MCF 10A (cell line): ENCODE measurements around the gene KRT7. TPM values are rescaled to one million over a fixed set of nuclear protein-coding genes. Genes with fewer than 3 reads are reported as not detected.
A peak's percentile ranks its signal among the peaks of the same experiment; 100 is the strongest.

Experiments
- BruUV-seq: library from RNA; stranded (reverse); fragments of 400-500 nt; replicated peaks from 2 replicates; lab custom pipeline; 2021; lab: Mats Ljungman, UMichigan
- CTCF ChIA-PET: fragments of 300-600 bp; sonication (Branson Sonifier 250); formaldehyde crosslinking; extraction: SDS; loops from one replicate; lab custom pipeline; 2021; ENCODE audit warnings: antibody characterized with exemption, inconsistent platforms; lab: Yijun Ruan, JAX
- POLR2A ChIA-PET: fragments of 300-600, 350-650 bp; sonication (Branson Sonifier 250); formaldehyde crosslinking; extraction: SDS; loops from one replicate; lab custom pipeline; 2020; ENCODE audit warnings: antibody characterized with exemption, inconsistent platforms; lab: Yijun Ruan, JAX
- DNase-seq: peaks from one replicate; pipeline ENCODE4 v3.0.0-alpha.2; 2018; ENCODE audit not compliant: unreplicated experiment
- H3K27ac Mint-ChIP-seq: one replicate; pipeline ENCODE4 v1.8.0; 2022; ENCODE audit warnings: mild to moderate bottlenecking, low read depth, mixed read lengths; ENCODE audit not compliant: unreplicated experiment
- H3K27me3 Mint-ChIP-seq: one replicate; pipeline ENCODE4 v1.8.0; 2022; ENCODE audit warnings: mixed read lengths; ENCODE audit not compliant: insufficient read depth, unreplicated experiment
- H3K36me3 Mint-ChIP-seq: one replicate; pipeline ENCODE4 v1.8.0; 2022; ENCODE audit warnings: mild to moderate bottlenecking, moderate library complexity, mixed read lengths; ENCODE audit not compliant: insufficient read depth, unreplicated experiment
- H3K4me1 Mint-ChIP-seq: one replicate; pipeline ENCODE4 v1.8.0; 2022; ENCODE audit warnings: mixed read lengths; ENCODE audit not compliant: insufficient read depth, unreplicated experiment
- H3K4me3 Mint-ChIP-seq: one replicate; pipeline ENCODE4 v1.8.0; 2022; ENCODE audit warnings: mild to moderate bottlenecking, moderate library complexity, mixed read lengths; ENCODE audit not compliant: unreplicated experiment
- H3K9me3 Mint-ChIP-seq: one replicate; pipeline ENCODE4 v1.8.0; 2022; ENCODE audit warnings: mixed read lengths; ENCODE audit not compliant: unreplicated experiment
- intact Hi-C: fragments of 100-400 bp; cut with micrococcal nuclease; formaldehyde crosslinking; loops from 2 replicates; pipeline ENCODE4 v1.14.1; 2022
- total RNA-seq: library from RNA; stranded (reverse); gene quantifications from 2 replicates; pipeline ENCODE4 v1.2.3, GENCODE V29; 2022
- TF ChIP-seq, protein P1 (sequence below): fragments of 200-600 bp; IDR thresholded peaks from one replicate; pipeline ENCODE4 v1.8.0; 2022; ENCODE audit warnings: antibody characterized with exemption, mild to moderate bottlenecking; ENCODE audit not compliant: unreplicated experiment

KRT7 gene
- total RNA-seq, 1 experiment from 2014 or later: 3,360 TPM

DNA sequence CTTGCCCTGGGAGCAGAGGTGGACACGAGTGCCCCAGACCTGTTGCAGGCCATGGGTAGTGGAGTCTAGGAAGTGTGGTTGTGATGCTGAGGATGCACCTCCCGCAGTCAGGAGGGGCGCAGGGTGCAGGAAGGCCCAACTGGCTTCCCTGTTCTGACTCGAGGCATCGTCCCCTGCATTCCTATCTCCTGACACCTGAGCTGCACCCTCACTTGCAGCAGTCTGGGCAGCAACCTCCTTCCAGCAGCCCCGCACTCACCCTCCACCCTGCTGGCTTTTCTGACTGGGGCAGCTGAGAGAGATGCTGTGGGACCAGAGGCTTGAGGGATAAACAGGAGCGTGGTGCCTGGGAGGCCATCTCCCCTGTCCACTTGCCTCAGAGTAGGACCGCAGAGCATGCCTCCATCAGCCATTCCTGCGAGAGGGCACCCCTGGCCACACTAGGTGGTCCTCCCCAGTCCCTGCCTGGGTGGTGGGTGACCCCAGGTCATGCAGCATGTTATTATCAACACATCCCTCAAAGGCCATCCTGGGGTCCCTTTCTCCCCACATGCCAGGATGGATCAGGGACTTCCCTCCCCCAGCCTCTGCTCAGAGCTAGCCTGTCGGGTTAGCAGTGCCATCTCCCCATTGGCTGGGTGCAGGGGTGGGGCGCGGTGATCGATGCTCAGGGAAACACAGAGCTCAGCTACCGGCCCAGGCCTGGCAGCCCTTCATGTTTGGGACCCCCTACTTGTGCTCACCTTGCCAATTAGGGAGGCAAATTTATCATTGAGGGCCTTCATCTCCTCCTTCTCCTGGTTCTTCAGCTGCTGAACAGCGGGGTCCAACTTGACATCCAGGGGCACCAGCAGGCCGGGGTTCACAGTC, 41.9 kb upstream of the KRT7 start:
- no peak for DNase-seq

GRCh38 chr12:52191841-52192791, 40.9 kb upstream of the KRT7 start, which contains the start of gene KRT80:
Gene KRT80, minus strand, starts transcription at chr12:52192014. Its CDS starts 112 bp downstream, at chr12:52191902.
- H3K27ac Mint-ChIP-seq: peak within 1 kb of the TSS; percentile 94
- peak within 1 kb of the TSS; percentile 31 for H3K4me3 Mint-ChIP-seq
- CTCF ChIA-PET: interaction anchor here (0.6 to 2.1 kb wide), 9 partner anchors 15 to 136 kb away, joined by 3 to 9 read pairs (median 3); partner anchors contain the start of gene KRT7
- DNase-seq: peak; percentile 98
- H3K36me3 Mint-ChIP-seq: no peaks in the 10 kb centered on the region
- POLR2A ChIA-PET: interaction anchor here (0.6 to 4.1 kb wide), 20 partner anchors 10 to 684 kb away, joined by 3 to 43 read pairs (median 5); partner anchors contain the start of gene KRT5
- TF ChIP-seq, protein P1, sequence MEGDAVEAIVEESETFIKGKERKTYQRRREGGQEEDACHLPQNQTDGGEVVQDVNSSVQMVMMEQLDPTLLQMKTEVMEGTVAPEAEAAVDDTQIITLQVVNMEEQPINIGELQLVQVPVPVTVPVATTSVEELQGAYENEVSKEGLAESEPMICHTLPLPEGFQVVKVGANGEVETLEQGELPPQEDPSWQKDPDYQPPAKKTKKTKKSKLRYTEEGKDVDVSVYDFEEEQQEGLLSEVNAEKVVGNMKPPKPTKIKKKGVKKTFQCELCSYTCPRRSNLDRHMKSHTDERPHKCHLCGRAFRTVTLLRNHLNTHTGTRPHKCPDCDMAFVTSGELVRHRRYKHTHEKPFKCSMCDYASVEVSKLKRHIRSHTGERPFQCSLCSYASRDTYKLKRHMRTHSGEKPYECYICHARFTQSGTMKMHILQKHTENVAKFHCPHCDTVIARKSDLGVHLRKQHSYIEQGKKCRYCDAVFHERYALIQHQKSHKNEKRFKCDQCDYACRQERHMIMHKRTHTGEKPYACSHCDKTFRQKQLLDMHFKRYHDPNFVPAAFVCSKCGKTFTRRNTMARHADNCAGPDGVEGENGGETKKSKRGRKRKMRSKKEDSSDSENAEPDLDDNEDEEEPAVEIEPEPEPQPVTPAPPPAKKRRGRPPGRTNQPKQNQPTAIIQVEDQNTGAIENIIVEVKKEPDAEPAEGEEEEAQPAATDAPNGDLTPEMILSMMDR: no peak
- BruUV-seq: no TSS peak
- no peaks in the 10 kb centered on the region for H3K27me3 Mint-ChIP-seq
- intact Hi-C loops: loop anchor here (1.0 kb wide), 1 partner anchor 88 kb away; no protein-coding TSS in a partner anchor
- peaks cover 47% of the 10 kb centered on the region for H3K4me1 Mint-ChIP-seq
- no peaks in the 10 kb centered on the region for H3K9me3 Mint-ChIP-seq

More for the DNA sequence above, 41.9 kb upstream of the KRT7 start:
- H3K27me3 Mint-ChIP-seq: no peaks in the 10 kb centered on the region
- intact Hi-C loops: no loop called here
- TSS peak; percentile 64 for BruUV-seq
- TF ChIP-seq, protein P1: no peak
- peak overlapping the region; percentile 31 for H3K4me3 Mint-ChIP-seq
- peaks cover 49% of the 10 kb centered on the region for H3K4me1 Mint-ChIP-seq
- no peaks in the 10 kb centered on the region for H3K36me3 Mint-ChIP-seq
- H3K27ac Mint-ChIP-seq: peak overlapping the region; percentile 12
- ChIA-PET CTCF (interaction anchor here (0.6 to 2.1 kb wide), 7 partner anchors 15 to 137 kb away, joined by 3 to 9 read pairs (median 3); partner anchors contain the start of gene KRT7), POLR2A (interaction anchor here (1.3 to 4.1 kb wide), 12 partner anchors 9 to 329 kb away, joined by 3 to 43 read pairs (median 6); partner anchors contain the start of gene KRT5)
- H3K9me3 Mint-ChIP-seq: no peaks in the 10 kb centered on the region

- BruUV-seq: no TSS peak
- TF ChIP-seq, protein P1: no peak
- no peaks in the 10 kb centered on the region for H3K27me3 Mint-ChIP-seq
Measured at GRCh38 chr12:52193532-52193931, 39.5 kb upstream of the KRT7 start.

More at GRCh38 chr12:52193532-52193931, 39.5 kb upstream of the KRT7 start:
- Mint-ChIP-seq H3K9me3 (no peaks in the 10 kb centered on the region), H3K36me3 (no peaks in the 10 kb centered on the region), H3K4me3 (no peak overlapping the region), H3K4me1 (peaks cover 58% of the 10 kb centered on the region), H3K27ac (peak overlapping the region; percentile 64)
- ChIA-PET POLR2A (interaction anchor here (0.9 to 2.3 kb wide), 5 partner anchors 8 to 39 kb away, joined by 3 to 10 read pairs (median 4); no protein-coding TSS in a partner anchor), CTCF (no interaction called here)
- intact Hi-C loops: no loop called here
- no peak for DNase-seq
